K562 (cell line): Measurements from ENCODE around the gene RDH13. TPM values are rescaled to one million over a fixed set of nuclear protein-coding genes. Genes with fewer than 3 reads are reported as not detected.

Experiments used
- BMI1 ChIP-seq: fragments of 150-350 bp; IDR thresholded peaks from 2 replicates; pipeline ENCODE4 v1.6.1; 2014; ENCODE audit warnings: low read length
- BRD4 ChIP-seq: fragments of 200-600 bp; sonication (generic); IDR thresholded peaks from 2 replicates; pipeline ENCODE4 v1.6.1; 2017; ENCODE audit warnings: inconsistent platforms
- CBX2 ChIP-seq: fragments of 200-600 bp; sonication (generic); IDR thresholded peaks from one replicate; pipeline ENCODE4 v1.6.1; 2012; ENCODE audit warnings: mild to moderate bottlenecking, low read length, inconsistent platforms; ENCODE audit not compliant: insufficient read depth, poor library complexity, severe bottlenecking
- CGGBP1 ChIP-seq: fragments of 250-450 bp; sonication (Bioruptor Pico); IDR thresholded peaks from 2 replicates; pipeline ENCODE4 v1.9.0; 2021; ENCODE audit warnings: mild to moderate bottlenecking
- FOXA1 ChIP-seq: fragments of 450-650 bp; IDR thresholded peaks from 2 replicates; pipeline ENCODE4 v1.6.1; 2016; ENCODE audit warnings: mild to moderate bottlenecking, borderline replicate concordance
- HBP1 ChIP-seq: fragments of 450-650 bp; formaldehyde crosslinking; IDR thresholded peaks from 2 replicates; pipeline ENCODE4 v1.4.0; 2022; ENCODE audit warnings: missing genetic modification characterization
- KDM2B ChIP-seq: fragments of 250-450 bp; sonication (Bioruptor Pico); IDR thresholded peaks from 2 replicates; pipeline ENCODE4 v1.8.0; 2021; ENCODE audit warnings: mild to moderate bottlenecking, moderate library complexity
- MLLT1 ChIP-seq, 2 experiments: fragments of 450-650 bp; IDR thresholded peaks; 2 replicates each; pipeline ENCODE4 v1.6.1; 2016
- PTRF ChIP-seq: fragments of 450-650 bp; IDR thresholded peaks from 2 replicates; pipeline ENCODE4 v1.6.1; 2016; ENCODE audit warnings: mild to moderate bottlenecking, missing genetic modification characterization, missing compliant biosample characterization
- SIN3A ChIP-seq, 2 experiments: fragments of 150-350 bp in 1 of 2; IDR thresholded peaks; 2 replicates each; pipeline ENCODE4 v1.6.1; 2011 to 2016; ENCODE audit warnings: borderline replicate concordance in 2 of 2, low read depth in 2 of 2, low read length in 2 of 2, mild to moderate bottlenecking in 2 of 2, moderate library complexity in 2 of 2; ENCODE audit not compliant: control insufficient read depth in 1 of 2
- TAF7 ChIP-seq: fragments of 450-650 bp; IDR thresholded peaks from 2 replicates; pipeline ENCODE4 v1.6.1; 2016; ENCODE audit warnings: missing genetic modification characterization, missing compliant biosample characterization
- ZNF282 ChIP-seq: sonication (generic); formaldehyde crosslinking; IDR thresholded peaks from 2 replicates; pipeline ENCODE4 v1.8.1; 2023; ENCODE audit warnings: missing genetic modification reagents
- ZNF398 ChIP-seq: fragments of 250-450 bp; sonication (Bioruptor Pico); IDR thresholded peaks from 2 replicates; pipeline ENCODE4 v1.8.0; 2021; ENCODE audit warnings: moderate library complexity, mild to moderate bottlenecking, inconsistent platforms
- ZNF518B ChIP-seq: fragments of 250-450 bp; sonication (Bioruptor Pico); IDR thresholded peaks from 2 replicates; pipeline ENCODE4 v1.5.0; 2021; ENCODE audit warnings: mild to moderate bottlenecking, moderate library complexity
- ZNF644 ChIP-seq: fragments of 200-800 bp; sonication (Bioruptor generic); IDR thresholded peaks from 2 replicates; pipeline ENCODE4 v1.6.1; 2016; ENCODE audit warnings: low read depth, missing genetic modification characterization, missing compliant biosample characterization
- ZNF77 ChIP-seq: fragments of 250-450 bp; sonication (Bioruptor Pico); IDR thresholded peaks from 2 replicates; pipeline ENCODE4 v1.5.0; 2020
- ZNF830 ChIP-seq: fragments of 250-450 bp; sonication (Bioruptor Pico); IDR thresholded peaks from 2 replicates; pipeline ENCODE4 v1.5.0; 2021; ENCODE audit warnings: mild to moderate bottlenecking
- polyA plus RNA-seq, 8 experiments: library from polyadenylated mRNA; depleted of rRNA in 4 of 8; stranded (reverse) in 5 of 8; unstranded in 3 of 8; fragments of >200 nt; fragmentation: Nextera tagmentation in 2 of 8; fragmentation: Illumina TruSeq in 1 of 8; extraction: Ambion mirVana in 2 of 8; extraction: Trizol in 1 of 8; gene quantifications; 2 replicates each; pipeline versions ENCODE4 v1.2.1 to v1.2.3, GENCODE V29; 2011 to 2014; ENCODE audit warnings: inconsistent platforms in 1 of 8, missing spikeins in 1 of 8
- total RNA-seq, 7 experiments: library from RNA; depleted of rRNA in 6 of 7; stranded (reverse); fragments of >200 nt in 6 of 7; fragmentation: Illumina TruSeq in 2 of 7; extraction: Trizol in 2 of 7; gene quantifications; 2 replicates each; pipeline versions ENCODE4 v1.2.1 to v1.2.3, GENCODE V29; 2011 to 2021; ENCODE audit warnings: low replicate concordance in 1 of 7

RDH13 gene
- total and polyA plus RNA-seq, 9 of the 15 experiments (the other 6 are each of a cell fraction or from before 2014, with no cell fraction given): 7.5 to 70.3 (median 39.5) TPM

- TF ChIP-seq ZNF518B (CRISPR knock-in tag): no peak
- TF ChIP-seq ZNF282 (CRISPR knock-in tag): no peak
- TF ChIP-seq MLLT1 (IDR thresholded peaks at IDR 0.05): no peak
- no peak for TF ChIP-seq PTRF (tag)
- no peak for TF ChIP-seq ZNF398 (CRISPR knock-in tag)
- TF ChIP-seq KDM2B (CRISPR knock-in tag): no peak
- TF ChIP-seq TAF7 (tag): no peak
- TF ChIP-seq ZNF77 (CRISPR knock-in tag): no peak
- TF ChIP-seq BMI1: no peak
- no peak; the same call in 1 of the 2 replicates for TF ChIP-seq HBP1 (CRISPR knock-in tag)
- TF ChIP-seq FOXA1: no peak
- no peak for TF ChIP-seq BRD4
- TF ChIP-seq ZNF644 (tag): no peak
- TF ChIP-seq CGGBP1 (CRISPR knock-in tag): no peak
- no peak for TF ChIP-seq CBX2
- TF ChIP-seq SIN3A (IDR thresholded peaks at IDR 0.05; ENCODE audit: borderline replicate concordance in 2 of 2, control insufficient read depth in 1 of 2, low read depth in 2 of 2, low read length in 2 of 2): peak in 1 of 2 experiments; percentile 40; a peak in 1 of 4 replicates
- TF ChIP-seq ZNF830 (CRISPR knock-in tag): peak; percentile 69; the same call in 1 of the 2 replicates
Observed at GRCh38 chr19:55027472-55028337, 35.2 kb downstream of the RDH13 start (continued).
